Bone marrow (tissue), 2 donors: ENCODE data around the gene RCAN2.

Source experiments
- DNase-seq, 2 donors: peaks; one replicate each; lab custom pipeline; 2025; lab: John Stamatoyannopoulos, UW

The RCAN2 gene

DNA sequence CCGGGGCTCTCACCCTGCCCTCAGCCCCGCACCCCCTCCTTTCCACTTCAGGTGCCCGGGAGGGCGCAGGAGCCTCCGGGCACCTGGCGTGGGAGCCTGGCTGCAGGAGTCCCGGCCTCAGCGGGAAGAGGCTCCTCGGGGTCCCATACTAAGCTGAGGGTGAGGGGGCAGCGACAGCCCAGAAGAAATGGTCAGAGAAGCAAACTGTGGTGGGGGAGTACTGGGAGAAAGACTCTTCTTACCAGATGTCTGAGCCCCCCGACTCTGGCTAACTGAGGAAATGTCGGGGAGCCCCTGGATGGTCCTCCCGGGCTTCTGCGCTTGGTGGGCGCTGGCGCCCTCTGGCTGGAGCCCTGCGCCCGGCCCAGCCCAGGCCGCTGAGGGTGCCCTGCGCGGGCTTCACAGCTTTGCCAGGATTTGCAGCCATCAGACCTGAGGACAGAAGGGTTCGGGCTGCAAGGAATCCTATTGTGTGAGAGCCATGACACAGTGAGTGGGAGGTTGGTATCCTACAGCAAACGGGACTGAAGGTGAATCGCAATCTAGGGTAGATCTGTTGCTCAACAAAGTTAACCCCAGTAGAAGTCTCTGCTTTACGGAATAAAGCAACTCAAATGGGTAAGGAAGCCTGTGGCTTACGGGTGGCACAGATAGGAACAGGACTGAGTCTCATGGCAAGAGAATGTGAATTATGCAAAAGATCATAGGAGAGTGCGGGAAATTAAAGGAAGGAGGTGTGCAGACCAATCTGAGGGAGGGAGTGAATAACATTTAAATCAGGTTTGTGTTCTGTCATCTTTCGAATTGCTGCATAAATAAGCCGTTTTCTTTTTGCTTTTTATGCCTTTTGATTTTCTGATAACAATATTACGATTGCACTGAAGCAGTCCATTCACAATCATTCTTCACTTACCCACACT lies 639 bp upstream of the RCAN2 start:
- peak in 1 of 2 donors; percentile 42 for DNase-seq

DNA sequence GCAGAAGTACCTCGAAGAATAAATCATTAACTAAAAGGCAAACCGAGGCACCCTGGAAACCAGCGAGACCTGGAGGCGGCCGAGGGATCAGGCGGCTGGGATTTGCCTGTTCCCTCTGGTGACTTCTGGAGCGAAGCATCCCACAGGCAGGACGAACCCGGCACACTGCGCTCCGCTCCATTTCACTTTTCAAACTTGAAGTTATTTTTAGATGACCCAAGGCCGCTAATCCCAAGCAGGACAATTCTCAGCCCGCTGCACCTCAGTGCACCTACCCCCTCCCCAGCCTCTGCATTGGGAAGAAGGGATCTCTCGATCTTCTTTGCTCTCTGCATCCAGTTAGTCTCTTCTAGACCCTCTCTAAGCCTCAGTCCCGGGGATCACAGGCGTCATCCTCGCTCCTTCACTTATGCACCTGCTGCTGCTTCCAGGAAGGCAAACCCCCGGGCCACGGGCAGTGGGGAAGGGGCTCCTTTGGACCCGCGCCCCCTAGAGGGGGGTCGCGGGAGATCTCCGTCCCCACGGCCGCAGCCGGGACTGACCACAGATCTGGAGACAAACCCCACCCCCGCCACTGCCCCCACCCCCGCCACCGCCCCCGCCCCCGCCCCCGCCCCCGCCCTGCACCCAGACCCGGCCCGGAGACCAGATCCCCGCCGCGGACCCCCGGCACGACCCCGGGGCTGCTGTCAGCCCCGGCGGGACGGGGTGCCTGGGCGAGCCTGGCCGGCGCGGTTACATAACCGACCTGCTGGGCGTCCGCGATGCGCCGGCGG lies 636 bp downstream of the RCAN2 start:
- DNase-seq = no peak

DNA sequence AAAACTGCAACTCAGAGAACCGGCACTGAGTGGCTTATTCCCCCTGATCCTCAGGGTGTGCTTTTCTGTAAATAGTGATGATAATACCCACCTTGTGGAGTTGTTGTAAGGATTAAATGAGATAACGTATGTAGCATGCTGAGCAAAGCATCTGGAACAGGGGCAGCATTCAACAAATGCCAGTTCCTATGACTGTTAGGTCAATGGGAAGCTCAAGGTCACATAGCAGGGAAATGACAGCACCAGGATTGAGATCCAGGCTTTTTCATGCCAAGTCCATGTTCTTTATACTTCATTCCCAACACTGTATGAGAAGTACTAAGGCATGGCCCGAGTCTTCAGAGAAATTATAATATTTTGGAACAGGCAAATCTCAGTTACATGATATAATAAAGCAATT lies 5.1 kb downstream of the RCAN2 start:
- no peak for DNase-seq

DNA sequence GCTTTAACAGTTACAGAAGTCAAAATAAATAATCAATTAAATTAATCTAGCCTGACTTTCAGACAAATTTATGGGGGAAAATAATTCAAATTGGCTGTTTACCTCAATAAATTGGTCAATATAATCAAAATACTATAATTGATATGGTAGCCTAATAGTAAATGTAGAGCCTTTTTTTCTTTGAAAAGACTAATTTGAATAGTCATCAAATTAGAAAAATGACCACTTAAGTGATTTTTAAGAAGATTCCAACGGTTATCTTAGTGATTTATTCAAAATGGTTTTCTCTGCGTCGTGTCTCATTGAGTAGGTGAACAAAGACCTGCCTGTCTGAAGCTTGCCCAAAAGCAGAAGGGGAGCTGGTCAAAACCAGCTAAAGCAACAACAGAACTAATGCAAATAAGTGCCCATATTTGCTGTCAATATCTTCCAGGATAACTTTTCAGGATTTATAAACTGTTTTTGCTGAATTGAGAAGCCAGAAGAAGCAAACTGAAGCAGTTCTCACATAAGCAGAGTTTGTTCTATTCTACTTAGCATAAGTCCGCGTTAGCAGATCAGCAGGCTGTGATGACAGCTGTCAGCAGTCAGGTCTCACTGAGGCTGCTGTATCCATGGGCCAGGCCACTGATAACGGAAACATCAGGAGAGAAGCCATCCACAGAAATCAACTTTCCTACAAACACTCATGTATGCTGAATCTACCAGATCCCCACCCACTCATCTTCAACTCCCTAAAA lies 7.0 kb downstream of the RCAN2 start:
- DNase-seq = no peak

DNA sequence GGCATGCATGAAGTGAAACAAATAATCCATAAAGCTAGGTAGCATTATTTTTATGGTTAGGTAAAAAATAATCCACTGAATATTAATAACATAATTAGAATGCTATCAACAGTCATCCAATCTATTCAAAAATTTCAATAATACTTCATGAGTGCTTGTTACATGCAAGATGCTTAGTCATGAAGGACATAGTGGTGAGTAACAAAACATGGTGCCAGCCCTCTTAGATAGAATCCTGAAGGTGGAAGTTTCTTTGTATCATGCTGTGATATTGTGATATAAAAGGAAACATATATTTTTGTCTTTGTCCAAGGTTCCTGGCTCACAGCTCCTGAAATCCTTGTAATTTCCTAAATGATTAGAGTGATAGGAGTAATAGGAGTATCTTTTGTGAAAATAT lies 14.9 kb downstream of the RCAN2 start:
- DNase-seq = no peak

DNA sequence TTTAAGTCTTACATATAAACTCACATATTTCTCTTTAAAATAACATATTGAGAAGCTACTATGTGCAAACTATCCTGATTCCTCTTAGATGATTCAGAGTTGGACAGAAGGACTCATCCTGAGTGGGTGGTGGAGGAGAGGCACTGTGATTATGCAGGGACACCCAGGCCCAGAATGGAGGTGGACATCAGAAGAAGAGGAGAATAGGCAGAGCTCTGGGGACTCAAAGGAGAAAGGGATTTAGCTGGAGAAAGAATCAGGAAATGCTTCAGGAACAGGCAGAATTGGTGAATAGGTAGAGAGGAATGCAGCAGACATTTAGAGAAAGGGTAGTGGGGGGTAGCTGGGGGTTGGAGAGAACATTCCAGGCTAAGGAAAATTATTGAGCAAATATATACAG lies 17.4 kb downstream of the RCAN2 start:
- no peak for DNase-seq

DNA sequence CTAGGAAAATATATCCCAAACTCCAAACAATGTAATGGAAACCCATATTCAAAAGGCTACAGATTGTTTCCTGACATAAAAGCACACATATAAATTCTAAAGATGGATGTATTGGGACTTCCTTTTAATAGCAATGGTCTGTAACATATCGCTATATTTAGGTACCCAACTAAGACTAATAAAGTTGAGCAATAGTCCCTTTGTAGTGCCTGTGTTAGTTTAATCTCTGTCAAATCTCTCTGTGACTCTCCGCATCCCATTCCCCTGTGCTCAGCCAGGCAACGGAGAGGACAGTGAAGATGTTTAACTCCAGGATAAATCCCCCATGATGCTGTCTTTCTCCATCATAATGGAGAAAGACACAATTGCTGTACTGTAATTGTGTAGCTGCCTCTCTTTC lies 19.0 kb downstream of the RCAN2 start:
- DNase-seq = no peak

DNA sequence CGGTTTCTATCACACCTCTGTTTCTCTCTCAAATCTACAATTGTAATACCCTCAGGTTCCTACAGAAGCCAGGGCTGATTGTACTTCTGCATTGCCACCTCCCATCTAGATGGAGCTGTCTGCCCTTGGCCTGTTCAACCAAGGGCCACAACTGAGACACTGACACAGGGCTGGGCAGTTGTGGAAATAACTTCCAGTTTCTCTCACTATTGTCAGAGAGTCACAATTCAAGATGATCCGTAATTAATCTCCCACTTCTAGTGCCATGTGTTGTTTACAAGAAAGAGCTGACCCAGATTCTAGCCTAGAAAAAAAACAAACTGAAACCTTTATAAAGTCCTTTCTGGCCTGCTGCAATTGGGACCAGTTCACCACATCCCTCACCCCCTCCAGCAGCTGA lies 22.2 kb downstream of the RCAN2 start:
- DNase-seq = no peak

DNA sequence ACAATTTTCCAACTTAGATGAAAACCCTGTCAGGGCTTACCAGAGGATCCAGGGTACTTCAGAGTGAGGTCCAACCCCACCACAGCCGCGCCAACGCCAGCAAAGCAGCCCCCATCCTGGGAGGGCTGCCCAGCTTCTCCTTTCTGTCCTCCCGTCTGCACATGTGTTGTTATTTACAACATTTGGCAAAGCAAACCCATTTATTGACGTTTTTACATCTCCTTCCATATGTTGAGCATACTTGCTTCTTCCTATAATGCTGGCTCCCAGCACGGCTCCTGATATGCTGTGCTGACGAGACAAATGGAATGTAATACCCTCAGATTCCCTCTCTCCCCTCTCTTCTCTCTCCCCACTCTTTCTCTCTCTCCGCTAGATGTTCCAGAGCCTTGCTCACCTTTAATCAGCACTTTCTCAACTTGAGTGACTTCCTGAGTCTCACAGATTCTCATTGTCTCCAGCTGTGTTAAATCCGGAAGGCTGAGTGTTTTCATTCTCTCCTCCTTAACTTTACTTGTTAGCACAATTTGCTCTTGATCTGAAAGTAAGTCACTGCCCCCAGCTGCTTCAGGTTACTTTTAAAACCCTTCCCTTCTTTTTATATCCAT lies 22.7 kb downstream of the RCAN2 start:
- no peak for DNase-seq

DNA sequence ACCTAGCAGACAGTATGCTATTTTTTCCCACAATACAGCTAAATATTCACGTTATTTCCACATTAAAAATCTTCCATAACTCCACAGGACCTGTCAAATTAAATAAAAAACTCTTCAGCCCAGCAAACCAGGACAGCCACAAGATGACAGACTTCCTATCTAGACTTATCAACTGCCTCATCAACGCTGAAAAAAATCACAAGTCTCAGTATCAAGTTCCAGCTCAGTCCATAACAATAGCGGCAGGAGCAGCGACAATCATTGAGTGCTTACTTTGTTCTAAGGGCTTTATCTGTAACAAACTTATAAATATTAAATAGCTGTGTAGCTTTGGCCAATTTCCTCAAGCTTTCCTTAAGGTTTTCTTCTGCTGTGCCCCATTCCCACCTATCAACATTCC lies 24.7 kb downstream of the RCAN2 start:
- DNase-seq = no peak

DNA sequence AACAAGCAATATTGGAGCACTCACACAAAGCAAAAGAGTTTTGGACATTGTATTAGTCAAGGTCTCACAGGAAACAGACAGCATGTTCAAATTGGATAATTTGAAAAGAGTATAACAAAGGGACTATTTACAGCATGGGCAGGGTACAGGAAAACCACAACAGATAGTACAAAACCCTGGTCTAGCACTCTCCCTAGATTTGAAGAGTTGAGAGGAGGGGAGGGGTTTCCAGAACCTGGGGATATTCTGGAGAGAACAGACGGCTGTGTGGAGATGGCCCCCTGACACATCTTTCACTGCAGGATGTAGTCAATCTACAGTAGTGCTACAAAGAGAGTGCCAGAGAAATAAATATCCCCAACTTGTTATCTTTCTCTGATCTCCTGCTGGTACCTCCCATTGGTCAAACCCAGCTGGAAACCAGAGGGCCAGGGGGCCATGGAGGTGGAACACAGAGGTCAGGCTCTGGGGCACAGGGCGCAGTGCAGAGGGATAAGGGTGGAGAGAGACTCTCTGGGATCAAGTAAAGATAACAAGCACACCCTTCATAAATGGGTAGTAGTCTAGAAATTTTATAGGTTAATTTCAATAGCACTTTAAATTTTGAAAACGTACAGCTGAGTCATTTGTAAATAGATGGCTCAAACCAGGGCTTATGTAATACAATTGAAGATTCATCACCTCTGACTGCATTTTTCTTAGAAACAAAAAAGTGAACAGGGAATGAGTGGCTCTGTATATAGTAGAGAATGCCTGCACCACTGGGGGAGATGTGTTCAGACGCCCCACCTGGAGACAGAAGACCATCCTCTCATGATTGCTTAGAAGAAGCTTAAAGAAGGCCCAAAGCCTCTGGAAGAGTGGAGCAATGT lies 25.7 kb downstream of the RCAN2 start:
- no peak for DNase-seq

DNA sequence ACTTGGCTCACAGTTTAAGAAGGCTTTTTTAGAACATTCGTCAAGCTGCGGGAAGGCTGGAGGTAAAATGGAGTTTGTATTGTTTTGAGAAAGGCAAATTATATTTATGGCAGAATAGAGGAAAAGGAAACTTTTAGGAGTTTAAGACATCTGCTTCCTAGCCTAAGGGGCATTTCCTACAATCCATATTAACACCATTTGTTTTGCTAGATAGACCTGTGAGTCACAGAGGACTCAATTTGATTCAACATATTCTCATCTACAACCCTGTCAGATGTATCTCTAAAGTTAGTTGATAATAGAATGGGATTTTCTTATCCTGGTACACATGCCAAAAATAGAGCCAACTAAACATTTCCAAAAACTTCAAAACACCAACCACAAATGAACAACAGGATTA lies 35.0 kb downstream of the RCAN2 start:
- DNase-seq = no peak

DNA sequence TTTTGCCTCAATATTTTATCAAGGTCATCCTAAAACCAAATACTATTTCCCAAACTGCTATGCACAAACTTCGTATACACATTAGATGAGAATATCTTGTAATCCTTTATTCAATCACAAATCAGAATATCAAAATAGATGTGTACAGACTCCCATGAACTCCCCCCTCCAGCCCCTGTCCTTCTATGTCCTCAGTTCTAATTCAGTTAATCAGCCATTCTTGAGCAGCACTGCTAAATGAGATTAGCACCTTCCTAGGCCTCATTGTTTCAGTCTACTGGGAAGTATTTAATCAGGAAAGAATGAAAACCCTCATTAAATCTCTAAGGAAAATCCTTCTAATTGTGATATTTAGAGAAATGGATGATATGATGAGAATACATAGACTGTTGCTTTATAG lies 36.6 kb downstream of the RCAN2 start:
- no peak for DNase-seq

DNA sequence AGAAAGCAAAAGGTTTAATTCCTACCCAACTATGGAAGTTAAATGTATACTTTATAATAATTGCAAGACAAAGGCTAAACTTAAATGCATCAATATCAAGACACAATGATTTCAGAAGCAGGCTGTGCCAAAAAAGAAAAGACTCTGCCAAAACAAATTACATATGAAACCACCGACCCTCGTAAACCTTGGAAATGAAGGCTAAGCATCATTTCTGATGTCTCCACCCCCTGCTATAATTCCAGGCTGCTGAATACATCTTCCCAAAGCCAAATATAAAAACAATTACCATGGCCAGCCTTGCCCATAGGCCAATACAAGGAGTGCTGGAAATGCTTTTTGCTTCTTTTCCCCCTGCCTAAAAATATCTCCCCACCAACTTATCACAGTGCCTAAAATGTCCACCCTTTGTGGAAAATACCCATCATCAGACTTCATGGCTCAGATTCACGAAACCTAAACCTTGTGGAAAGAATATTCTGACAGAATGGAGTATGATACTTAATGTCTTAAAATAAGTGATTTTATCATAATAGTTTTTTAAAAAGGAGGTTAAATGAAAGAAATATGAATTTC lies 37.4 kb downstream of the RCAN2 start:
- DNase-seq = no peak

DNA sequence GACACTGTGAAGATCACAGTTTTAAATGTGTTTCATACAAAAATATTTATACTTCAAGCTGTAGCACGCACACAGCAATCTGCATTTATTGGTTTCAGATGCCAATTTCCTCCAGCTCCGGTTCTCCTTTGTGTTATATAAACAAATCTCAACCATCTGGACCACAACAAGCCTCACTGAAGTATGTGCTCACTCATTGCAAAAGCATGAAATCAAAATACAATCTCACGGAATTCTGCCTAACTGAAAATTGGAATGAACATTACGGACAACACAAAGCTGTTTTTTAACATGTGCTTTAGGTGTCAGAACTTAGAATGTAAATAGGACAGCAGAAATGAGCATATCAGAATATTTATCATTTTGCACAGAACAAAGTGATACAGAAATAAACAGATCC lies 38.0 kb downstream of the RCAN2 start:
- no peak for DNase-seq

DNA sequence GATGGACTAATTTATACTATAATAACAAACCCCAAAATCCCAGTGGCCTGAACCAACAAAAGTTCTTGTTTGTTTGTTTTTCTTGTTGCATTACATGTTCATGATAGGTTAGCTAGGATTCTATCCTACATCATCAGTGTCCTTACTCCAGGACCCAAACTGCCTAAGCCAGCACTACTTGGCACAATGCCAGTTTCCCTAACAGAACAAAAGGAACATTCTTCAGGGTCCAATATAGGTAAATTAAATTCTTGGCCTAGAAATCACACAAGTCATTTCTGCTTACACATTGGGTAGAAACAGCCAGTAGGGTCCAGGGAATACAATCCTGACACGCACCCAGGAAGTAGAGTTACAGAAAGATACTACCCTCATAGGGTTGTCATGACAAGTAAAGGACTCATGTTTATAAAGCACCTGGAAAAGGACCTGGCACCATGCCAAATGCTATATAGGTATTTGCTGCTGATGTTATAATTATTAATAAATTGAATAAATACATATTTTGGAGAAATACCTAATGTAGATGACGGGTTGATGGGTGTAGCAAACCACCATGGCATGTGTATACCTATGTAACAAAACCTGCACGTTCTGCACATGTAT lies 38.8 kb downstream of the RCAN2 start:
- DNase-seq = no peak

DNA sequence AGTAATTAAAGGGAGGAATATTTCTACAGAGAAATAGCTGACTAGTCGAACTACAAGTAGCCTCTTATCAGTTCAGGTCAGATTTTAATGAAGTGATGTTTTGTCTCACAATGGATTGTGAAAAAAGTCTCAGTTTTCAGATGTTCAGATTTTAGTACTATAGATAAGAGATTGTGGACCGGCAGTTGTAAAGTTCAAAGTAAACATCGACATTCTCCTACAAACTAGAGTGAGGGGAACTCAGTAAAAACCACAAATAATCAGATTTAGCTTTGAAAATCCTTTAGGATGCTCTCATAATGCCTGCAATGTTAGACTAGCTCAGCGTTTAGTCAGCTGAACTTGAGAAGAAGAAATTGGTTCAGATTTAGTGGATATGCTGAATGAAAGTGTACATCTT lies 39.9 kb downstream of the RCAN2 start:
- DNase-seq = no peak

DNA sequence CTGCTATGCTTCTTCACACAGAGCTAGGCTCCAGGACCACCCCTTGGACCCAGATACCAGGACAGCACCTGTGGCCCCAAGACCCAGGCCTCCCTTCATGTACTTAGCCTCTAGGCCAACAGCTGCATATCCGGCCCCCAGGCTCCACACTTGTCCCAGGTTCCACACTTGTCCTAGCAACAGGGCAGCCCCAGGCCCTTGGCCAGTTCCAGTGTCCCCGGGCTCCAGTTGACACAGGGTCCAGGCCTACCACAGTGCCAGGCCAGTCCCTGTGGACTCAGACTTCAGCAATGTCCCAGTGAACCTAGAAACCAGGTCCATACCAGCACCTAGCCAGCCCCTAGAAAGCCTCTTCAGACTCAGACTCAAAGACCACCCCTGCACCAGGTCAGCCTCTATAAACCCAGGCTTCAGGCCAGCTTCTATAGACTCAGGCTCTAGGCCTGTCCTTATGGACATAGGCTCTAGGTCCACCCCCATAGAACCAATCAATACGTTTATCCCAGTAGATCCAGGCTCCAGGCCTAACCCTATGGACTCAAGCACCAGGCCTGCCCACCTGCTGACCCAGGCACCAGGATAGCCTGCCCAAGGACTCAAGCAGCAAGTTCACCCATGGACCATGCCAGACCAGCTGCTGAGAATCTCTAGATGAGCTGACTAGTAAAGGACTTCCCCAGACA lies 46.3 kb downstream of the RCAN2 start:
- DNase-seq = no peak

DNA sequence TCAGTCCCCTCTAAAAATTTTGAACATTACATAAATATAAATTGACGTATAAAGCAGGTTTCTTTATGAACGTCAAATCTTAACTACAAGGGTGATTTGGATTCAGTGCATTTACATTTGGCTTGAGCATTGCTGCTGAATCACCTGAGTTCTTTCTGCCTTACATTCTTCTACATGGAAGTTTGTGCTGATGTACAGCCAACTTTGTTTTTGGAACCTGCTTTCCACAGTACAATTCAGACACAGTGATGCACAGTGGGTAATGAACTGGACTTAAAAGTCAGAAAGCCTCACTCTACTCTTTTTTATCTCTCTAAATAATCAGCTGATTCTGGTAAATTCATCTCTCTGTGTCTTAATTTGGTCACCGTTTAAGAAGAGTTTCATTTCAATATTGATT lies 47.6 kb downstream of the RCAN2 start:
- no peak for DNase-seq

DNA sequence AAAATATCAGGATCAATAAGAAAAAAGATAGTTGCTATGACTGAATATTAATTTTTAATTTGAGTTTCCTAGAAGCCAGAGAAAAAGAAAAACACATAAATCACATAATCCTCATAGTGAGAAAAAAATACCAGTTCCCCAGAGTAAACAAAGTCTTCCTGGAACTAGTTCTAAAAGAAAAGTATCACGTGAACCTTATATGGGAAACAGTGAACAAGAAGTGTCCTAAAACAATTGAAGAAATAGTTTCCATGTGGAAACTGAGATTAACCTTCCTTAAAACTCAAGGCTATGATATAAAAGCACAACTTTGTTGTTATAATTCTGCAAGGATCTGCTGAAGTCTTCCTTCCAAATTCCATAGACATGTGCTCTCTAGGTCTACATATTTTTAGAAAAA lies 50.6 kb downstream of the RCAN2 start:
- DNase-seq = no peak
